Measurements from ENCODE around the gene CNTN5.
"Not testable (repeated sequence)": the region's sequence is repeated elsewhere in the genome, so short reads cannot be mapped to it uniquely, and the experiment has no call there.

The CNTN5 gene

DNA sequence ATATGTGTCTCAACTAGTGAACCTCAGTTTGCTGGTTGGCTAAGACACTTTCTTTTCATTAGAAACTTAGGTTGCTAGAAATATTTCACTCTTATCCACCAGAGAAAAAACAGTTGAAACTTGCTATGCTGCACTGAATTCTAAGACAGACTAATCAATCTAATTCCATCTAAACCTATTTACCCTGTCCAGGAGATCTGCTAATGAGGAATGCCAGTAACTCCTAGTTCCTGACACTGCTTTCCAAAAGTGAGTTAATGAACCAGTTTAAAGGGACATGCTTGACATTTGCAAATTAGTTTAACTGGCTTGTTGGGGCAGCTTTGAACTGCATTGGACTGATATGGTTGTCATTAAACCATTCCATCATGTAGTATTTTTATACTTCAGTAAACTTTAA lies 258.5 kb downstream of the CNTN5 start:
- no peak for DNase-seq

DNA sequence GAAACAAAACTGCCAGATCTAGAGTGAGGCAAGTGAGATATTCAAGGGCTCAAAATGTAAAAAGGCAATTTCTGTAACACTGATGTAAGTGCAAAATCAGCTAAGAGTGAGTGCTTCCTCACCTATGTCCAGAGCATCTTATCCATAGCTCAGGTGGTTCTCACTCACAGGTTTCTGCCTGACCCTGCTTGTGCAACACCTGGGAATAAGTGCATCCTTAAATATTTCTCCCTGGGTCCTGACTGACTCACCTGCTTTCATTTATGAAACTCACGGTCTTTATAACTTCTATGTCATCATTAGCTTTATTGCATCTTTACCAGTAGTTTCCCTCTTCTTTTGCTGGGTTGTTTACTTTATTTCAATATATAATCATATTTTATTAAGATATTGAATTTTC lies 260.6 kb downstream of the CNTN5 start:
- DNase-seq = no peak

DNA sequence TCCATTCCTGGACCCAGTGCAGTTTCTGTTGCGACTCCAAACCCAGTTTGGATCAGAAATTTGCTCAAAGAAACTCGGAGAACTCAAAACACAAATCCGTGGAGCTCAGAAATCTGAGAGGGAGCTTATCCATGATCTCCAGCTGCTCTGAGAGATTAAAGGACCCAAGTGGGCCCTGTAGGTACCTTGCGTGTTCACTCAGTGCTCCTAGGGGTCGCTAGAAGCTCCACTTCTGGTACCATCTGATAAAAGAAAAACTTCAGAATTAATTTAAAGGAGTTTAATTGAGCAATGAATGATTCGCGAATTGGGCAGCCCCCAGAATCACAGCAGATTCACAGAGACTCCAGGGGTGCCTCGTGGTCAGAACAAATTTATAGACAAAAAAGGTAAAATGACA lies 277.2 kb downstream of the CNTN5 start:
- not testable (repeated sequence) for DNase-seq

DNA sequence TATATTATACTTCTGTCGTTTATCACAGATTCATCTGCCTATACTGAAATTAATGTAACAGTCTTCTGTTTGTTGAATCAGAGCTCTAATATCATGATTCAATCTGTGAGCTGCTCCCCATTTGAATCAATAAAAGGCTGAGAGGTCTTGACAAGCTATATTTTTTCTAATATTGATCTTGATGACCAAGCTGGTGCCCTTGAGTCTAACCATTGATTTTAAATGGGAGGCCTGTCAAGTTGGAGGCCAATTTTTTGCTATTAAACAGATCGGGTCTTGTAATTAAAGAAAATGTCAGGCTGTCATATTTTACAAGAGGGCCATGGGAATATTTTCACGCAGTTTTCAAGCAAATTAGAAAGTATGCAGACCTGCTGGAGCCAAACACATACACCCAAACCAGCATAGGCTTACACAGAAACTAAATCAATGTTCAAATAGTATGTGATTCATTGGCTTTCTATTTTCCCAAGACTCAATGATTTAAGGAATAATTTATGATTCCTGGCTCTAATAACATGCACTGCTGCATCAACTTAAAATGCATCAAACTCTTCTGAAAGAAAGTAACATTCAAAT lies 286.9 kb downstream of the CNTN5 start:
- no peak for DNase-seq

DNA sequence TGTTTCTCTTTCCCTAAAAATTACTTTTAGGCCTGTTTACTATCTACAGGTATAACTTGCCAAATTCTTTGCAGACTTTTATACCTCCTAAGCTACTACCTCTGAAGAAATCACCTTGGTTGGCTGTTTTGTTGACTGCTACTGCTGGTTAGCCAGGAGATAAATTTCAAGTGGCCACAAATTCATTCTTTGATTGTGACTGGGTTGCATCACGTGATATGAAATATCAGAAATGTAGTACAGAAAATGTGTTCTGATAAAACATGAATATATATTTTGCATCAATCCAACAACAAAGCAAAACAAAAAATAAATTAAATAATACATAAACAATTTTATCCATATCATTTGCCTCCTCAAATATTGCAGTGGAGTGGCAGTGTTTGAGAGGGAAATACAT lies 291.1 kb downstream of the CNTN5 start:
- DNase-seq = no peak

DNA sequence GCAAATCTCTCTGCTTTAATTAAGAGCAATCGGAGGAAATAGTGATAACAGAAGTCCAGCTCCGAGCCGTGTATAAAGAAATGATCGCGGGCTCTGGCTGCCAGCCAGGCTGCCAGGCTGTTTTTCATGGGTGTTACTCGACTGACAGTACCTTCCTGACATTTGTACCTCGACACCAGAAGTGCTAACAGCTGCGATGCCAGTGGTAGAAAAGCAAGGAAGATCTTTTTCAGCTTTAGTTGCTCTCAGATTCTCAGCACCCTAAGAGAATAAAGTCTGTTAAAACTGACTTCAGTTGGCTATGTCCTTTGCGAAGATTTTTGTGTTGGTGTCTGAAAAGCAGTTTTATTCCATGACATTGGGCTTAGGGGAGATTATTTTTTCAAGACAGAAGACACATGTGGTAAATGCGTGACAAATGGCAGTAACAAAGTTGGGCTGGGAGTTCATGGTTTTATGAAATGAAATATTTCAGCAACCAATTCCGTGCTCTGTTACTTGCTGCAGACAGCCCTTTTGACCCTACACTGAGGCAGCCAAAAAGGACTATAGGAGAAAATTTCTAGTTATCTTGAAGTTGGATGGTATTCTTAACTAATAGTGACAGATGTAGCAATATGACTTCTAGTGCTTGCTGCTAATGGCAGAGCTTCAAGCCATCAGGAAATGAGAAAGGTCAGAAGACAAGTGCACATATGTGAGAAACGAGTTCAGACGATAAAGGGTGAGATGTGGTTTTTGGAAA lies 296.2 kb downstream of the CNTN5 start:
- peak; percentile 10 for DNase-seq

DNA sequence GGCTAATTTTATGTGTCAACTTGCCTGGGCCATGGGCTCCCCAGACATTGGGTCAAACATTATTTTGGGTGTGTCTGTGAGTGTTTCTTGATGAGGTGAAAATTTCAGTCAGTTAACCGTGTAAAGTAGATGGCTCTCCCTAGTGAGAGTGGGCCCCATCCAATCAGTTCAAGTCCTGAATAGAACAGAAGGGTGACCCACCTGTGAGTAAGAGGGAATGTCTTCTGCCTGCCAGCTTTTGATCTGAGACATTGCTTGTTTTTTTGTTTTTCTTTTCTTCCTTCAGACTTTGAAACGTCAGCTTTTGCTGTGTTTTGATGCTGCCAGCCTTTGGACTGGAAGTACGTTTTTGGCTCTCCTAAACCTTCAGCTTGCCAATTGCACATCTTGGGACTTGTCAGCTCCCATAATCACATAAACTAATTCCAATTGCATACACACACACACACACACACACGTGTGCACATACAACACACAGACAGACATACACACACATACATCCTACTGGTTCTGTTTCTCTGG lies 300.1 kb downstream of the CNTN5 start:
- no peak for DNase-seq

DNA sequence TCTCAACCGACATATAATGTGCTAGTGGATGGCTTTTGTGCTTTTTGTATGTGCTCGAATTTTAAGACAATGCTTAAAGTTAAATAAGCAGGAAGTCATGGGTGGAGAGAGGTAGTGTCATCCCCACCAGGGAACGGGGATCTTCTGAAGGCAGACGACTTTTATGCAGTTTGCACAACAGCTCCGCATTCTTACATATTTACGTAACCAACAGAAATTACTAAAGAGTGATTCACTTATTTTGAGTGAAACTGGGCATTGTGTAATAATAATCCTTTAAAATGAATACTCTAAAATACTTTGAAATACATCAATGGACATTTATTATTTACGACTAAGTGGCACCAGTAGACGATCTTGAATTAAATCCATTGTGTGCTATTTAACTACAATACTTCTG lies 305.1 kb downstream of the CNTN5 start:
- no peak for DNase-seq

DNA sequence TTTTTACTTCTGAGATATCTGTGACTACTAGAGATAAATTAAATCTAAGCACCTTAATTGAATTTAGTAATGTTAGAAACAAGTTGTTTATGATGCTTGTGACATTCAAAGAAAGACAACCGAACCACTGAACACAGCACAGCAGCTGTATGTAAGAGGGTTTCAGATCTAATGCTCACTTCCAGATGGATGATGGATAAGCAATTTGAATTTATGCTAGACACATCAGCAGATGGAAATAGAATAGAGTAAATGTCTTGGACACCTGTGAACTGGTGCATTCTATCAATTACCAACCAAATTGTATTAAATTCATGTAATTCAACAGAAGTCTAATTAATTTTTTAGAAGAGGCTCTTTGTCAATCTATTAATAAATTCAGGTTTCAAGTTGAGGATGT lies 306.3 kb downstream of the CNTN5 start:
- DNase-seq = no peak

DNA sequence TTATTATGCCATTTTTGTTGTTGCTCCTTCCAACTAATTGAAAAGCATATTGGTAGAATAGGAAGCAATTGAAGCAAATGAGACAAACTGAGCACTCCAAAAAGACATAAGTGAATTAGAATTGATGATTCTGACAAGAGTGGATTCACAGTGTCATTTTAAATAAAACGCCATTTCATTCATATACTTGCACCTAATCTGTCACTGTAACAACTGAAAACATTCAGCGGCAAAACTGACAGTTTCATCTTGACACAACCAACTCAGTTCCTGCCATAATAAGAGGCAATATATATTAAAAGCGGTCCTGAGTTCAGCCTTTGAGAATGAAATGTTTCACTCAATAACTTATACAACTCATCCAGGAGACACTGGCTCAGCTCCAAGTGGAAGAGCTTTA lies 306.8 kb downstream of the CNTN5 start:
- DNase-seq = no peak

DNA sequence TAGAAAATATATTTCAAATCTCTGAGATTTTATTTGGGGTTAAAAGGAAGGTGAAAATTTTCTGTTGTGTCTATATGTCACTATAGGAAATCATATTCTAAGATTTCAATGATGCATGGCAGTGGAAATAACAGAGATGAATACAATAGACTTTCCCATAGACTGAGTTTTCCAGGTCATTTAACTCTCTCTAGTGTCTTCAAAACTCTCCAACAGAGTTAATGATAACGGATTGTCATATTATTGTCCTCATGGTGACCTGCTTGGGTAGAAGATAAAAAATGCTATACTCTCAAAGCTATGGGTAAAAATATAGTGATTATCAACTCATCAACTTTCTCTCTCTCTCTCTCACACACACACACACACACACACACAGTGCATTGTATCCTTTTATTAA lies 312.9 kb downstream of the CNTN5 start:
- DNase-seq = no peak

DNA sequence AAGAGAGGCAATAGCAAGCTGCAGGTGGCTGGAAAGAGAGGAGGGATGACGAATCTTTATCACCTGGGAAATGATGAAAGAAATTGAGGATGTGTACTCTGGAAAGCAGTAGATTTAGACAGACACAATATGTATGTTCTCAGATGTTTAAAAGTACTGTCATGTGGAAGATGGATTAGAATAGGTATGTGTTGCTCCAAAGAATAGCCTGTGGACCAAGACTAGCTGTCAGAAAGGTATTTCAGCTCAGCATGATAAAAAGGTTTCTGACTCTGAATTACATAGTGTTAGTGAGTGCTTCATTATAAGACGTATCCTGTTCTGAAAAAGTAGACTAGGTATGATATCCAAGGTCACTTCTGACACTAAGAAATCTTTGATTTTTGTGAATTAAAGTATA lies 322.4 kb downstream of the CNTN5 start:
- DNase-seq = no peak

DNA sequence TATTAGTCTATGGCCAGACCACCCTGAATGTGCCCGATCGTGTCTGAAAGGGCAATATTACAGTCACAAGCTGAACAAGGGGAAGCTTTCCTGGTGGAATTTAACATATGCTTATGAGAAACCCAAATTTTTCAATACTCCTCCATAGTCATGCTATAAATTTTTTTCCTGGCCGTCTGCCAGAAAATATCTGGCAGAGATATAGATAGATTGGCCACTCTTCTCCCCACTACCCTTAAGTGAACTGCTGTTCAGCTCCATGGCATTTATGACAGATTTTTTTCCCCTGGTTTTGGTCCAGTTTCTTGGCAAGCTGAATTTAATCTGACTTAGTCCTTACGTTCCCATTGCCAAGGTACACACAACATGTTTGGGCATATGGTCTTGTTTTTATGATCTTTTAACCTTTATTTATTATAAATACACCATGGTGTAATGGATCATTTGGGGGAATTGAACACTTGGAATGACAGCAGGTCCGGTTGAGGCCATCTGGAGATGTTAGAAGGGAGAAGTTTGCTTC lies 328.5 kb downstream of the CNTN5 start:
- no peak for DNase-seq

DNA sequence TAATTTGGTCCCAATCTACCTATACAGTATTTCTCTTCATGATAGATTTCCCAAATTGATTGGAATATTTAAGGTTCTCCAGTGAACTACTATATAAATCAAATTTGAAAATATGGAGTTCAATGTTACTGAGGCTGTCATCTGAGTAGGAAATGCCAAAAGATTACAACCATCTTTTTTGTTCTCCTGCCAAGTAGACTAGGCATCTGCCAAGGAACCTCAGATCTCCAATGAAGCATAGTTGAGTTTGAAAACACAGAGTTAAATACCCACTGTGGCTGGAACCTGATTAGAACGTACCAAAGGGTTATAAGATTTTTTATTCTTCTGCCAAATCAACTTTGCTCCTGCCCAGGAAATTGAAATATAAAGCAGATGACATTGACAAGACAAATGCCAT lies 330.9 kb downstream of the CNTN5 start:
- DNase-seq = no peak

DNA sequence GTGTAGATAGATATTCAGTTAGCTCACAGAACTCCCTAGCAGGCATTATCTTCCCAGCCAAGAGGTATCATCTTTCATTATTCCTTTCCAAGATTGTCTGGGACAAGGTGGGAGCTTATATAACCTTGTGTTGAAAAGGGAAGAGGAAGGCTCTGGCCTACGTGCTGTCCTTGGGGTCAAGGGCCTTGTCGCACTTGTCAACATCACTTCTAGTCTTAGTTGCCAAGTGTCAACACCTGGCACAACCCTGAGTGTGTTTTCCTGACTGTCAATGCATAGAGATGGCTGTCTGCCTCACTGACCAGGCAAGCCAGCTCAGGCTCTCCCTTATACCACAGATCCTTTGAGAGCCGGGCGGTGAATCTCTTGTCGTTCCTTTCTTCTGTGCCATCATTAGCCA lies 331.9 kb downstream of the CNTN5 start:
- DNase-seq = no peak

DNA sequence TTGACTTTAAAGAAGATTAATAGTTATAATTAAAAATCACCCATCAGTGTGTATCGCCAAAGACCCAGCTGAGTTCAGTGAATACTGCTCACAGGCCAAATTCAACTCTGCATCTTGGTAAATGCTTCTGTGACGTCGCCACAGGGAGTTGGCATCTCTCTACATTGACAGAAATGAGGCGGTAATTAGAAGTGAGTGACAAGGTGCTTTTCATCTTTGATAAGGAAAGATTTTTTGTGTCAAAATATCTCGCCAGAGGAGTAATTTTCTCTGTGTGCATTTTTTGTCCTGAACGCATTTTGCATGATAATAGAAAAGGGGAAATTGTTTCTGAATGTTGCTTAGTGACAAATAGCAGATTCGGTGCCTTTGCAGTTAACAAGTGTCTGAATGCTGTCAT lies 345.8 kb downstream of the CNTN5 start:
- peak; percentile 26 for DNase-seq

DNA sequence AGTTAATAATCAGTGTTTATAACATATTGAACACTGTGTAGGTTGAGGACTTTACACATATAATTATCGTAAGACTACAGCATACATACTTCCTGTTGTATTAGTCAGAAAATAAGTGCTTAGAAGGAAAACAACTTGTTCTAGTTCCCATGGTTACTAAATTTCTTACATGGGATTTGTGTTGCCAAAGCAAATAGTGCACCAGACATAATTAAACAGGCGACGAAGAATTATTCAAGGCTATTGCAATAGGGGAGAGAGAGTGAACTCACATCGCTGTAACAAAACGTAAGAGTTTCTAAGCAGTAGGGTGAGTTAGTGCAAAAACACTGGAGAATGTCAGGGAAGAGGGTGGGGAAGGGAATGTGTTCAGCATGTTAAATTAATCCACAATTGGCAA lies 347.8 kb downstream of the CNTN5 start:
- DNase-seq = no peak

DNA sequence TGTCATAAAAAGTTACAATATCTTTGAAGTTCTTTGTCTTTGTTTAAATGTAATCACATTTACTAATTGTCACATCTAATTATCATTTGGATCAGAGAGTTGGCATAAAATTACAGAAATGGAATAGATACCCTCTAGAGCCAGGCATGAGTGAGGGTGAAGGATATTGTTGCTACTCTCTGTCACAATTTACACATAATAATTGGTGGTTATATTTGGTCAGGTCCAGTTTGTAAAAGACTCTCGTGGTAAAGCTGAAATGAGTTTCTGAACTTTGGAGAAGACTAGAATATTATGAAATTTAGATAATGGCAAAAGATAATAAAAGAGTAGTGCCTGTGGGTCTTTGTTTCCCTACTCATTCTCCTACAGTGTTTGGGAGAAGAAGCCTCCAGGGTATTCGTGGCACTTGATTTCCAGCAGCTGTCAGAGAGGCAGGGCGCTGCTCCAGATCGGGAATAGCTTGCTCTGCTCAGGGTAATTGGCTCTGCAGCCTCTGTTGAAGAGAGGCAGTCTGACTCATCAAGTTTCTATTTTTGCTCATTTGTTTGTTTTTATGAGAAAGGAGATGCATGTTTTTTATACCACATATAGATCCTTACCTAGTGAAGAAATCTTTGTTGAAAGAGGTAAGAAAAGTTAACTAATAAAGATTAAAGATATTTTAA lies 349.9 kb downstream of the CNTN5 start:
- DNase-seq = peak; percentile 56

DNA sequence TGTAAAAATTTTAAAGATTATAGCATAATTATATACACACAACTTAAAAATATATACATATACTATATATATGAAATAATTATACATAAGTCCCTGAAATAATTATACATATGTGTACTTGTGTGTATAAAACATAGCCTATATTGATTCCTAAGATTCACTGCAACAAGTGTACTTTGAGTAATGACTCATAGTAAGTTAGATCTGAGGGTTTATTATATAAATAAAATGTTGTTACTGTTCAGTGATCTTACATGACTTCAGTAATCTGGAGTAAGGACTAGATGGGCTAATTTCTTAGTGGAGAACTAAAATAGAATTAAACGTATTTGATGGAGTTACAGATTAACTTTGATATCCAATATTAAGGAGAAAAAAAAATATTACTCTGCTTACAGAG lies 350.5 kb downstream of the CNTN5 start:
- DNase-seq = no peak

DNA sequence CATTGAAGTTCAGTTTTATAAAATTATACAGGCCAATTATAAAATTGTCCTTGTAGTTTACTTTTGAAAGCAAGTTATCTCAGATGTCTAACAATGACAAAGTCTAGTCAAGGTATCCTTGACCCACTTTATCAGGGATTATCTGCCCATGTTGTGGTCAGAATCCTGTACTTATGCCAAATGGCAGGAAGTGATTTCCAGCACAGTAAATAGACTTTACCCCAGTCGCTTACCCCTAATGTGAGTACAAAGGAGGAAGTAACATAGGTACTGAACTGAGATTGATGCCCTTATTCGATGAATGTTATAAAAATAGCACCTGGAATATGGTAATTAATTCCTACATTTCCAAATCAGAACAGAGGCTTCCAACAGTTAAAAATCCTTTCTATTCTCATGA lies 355.7 kb downstream of the CNTN5 start:
- DNase-seq = no peak

DNA sequence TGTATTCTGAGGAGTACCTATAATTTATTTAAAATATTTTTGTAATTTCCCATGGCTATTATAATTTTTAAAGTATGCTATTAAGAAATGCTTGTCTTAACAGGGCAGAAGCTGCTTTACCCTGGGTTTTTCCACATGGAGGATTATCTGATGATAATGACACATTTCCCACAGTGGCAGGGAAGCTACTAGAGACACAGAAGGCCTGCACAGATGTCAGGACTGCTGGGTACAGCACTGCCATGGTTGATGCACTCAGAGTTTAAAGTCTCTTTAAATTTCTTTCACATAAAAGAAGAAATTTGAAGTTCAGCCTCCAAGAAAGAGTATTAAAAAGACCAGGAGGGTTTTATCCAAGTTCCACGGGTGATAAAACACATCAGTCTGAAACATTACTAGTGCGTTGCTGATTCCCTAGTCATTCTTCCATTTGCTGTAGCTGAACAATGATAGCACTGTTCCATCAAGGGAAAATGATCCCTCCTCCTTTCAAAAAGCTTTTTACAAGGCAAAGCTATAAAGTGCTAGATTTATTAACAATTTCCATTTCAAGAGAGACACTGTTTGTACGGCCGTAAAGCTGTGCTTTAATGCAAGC lies 363.0 kb downstream of the CNTN5 start:
- DNase-seq = no peak

DNA sequence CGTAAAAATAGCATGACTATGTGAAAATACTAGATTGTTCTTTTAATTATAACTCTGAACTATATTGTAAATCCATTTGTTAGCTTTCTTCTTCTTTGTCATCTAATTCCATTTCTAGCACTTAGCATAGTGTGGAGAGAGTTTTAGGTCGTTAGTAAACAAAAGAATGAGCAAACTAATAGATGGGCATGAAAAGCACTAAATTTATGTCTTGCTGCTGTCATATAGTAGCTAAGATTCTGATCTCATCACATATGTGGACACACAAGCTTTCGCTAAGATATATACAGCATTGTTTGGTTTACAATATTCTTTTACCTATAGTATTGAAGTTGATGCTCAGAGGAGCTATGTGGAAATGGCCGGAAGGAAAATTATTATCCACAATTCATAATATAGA lies 370.5 kb downstream of the CNTN5 start:
- DNase-seq = no peak

DNA sequence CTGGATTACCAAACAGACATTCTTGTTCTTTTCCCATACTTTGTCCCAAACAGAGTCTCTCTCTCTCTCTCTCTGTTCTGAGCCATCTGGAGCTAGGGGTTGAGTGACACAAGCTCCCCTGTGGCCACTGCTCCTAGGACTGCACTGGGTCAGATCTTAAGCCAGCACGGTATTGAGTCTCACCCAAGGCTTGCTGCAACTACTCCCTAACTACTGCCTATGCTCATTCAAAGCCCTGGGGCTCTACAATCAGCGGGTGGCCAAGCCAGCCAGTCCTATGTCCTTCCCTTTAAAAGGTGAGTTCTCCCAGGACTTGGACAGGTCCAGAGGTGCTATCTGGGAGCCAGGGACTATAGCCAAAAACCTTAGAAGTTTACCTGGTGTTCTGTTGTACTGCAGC lies 385.6 kb downstream of the CNTN5 start:
- no peak for DNase-seq

DNA sequence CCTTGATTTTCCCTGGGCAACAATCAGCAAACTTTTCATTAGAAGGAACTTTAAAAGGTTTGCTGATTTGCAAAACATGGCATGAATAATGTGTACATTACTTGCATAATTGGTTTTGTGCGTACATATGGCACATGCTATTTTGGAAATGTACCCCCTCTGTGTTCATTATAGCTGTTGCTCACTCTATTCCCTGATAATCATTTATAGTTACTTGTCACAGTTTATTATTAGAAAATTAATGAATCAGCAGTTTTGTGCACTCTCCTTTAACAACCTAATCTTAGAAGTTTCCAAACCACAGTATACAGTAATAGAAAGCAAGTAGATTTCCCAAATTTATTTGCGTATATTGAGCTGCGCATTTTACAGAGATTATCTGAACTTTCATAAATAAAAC lies 389.9 kb downstream of the CNTN5 start:
- no peak for DNase-seq
